Endothelial cell of umbilical vein (primary cell): ENCODE results near the gene DLX3. TPM values are rescaled to one million over a fixed set of nuclear protein-coding genes. Genes with fewer than 3 reads are reported as not detected.

Source experiments
- BruUV-seq: library from RNA; stranded (reverse); fragments of 400-500 nt; replicated peaks from 2 replicates; lab custom pipeline; 2021; lab: Mats Ljungman, UMichigan
- CTCF ChIA-PET: fragments of 300-600, 350-600 bp; sonication (Branson Sonifier 250); formaldehyde crosslinking; loops from one replicate; lab custom pipeline; 2021; ENCODE audit warnings: antibody characterized with exemption, inconsistent platforms; lab: Charles Lee
- POLR2A ChIA-PET: fragments of 300-600, 350-600 bp; sonication (Branson Sonifier 250); formaldehyde crosslinking; loops from one replicate; lab custom pipeline; 2021; ENCODE audit warnings: antibody characterized with exemption, inconsistent platforms; lab: Charles Lee
- DNase-seq: peaks from one replicate; pipeline ENCODE4 v3.0.0-alpha.2; 2011; ENCODE audit warnings: low read depth, low spot score
- FAIRE-seq: peaks from 2 replicates; lab custom pipeline; 2011; peaks lifted over from hg19 to GRCh38; lab: Jason Lieb, UNC
- H2AFZ ChIP-seq: 2 replicates; pipeline ENCODE4 v1.6.0; 2012; ENCODE audit warnings: low read depth, low read length, control low read depth, inconsistent platforms
- H3K27ac ChIP-seq: 2 replicates; pipeline ENCODE4 v1.5.1; 2011; ENCODE audit warnings: low read depth, mild to moderate bottlenecking, control low read depth, low read length, moderate library complexity; ENCODE audit not compliant: insufficient read depth
- H3K27me3 ChIP-seq, 2 experiments: 2 replicates each; pipeline versions ENCODE4 v1.6.0 to v1.6.1; 2011; ENCODE audit warnings: low read length in 2 of 2, mixed read lengths in 1 of 2; ENCODE audit not compliant: control insufficient read depth in 2 of 2, insufficient read depth in 2 of 2
- H3K36me3 ChIP-seq, 2 experiments: 2 replicates in 1 of 2; 3 replicates in 1 of 2; pipeline ENCODE4 v1.5.1; 2011; ENCODE audit warnings: low read length in 2 of 2, mild to moderate bottlenecking in 1 of 2, moderate library complexity in 1 of 2; ENCODE audit not compliant: control insufficient read depth in 2 of 2, insufficient read depth in 2 of 2; ENCODE audit errors: extremely low read depth in 1 of 2
- H3K4me1 ChIP-seq: 3 replicates; pipeline ENCODE4 v1.5.1; 2011; ENCODE audit warnings: mild to moderate bottlenecking, low read length; ENCODE audit not compliant: control insufficient read depth, insufficient read depth; ENCODE audit errors: extremely low read depth
- H3K4me2 ChIP-seq: 2 replicates; pipeline ENCODE4 v1.6.1; 2011; ENCODE audit warnings: low read length, control low read depth, mixed read lengths; ENCODE audit not compliant: insufficient read depth
- H3K4me3 ChIP-seq, 3 experiments: fragments of 200-600 bp in 1 of 3; sonication (generic), shearing (Covaris generic) in 1 of 3; replicated peaks in 1 of 3; 2 replicates each; pipeline ENCODE4 v1.5.1; 2011 to 2016; ENCODE audit warnings: control low read depth in 3 of 3, low read length in 3 of 3, mild to moderate bottlenecking in 2 of 3, inconsistent platforms in 1 of 3, low read depth in 1 of 3, moderate library complexity in 1 of 3; ENCODE audit not compliant: insufficient read depth in 1 of 3
- H3K79me2 ChIP-seq: 2 replicates; pipeline ENCODE4 v1.6.0; 2012; ENCODE audit warnings: low read length, inconsistent platforms; ENCODE audit not compliant: control insufficient read depth, insufficient read depth
- H3K9ac ChIP-seq: replicated peaks from 2 replicates; pipeline ENCODE3; 2011; ENCODE audit warnings: low read length, control low read depth; ENCODE audit not compliant: insufficient read depth; ENCODE audit errors: extremely low read depth
- H3K9me1 ChIP-seq: replicated peaks from 3 replicates; pipeline ENCODE4 v1.6.0; 2011; ENCODE audit warnings: mild to moderate bottlenecking, low read length; ENCODE audit not compliant: control insufficient read depth, insufficient read depth; ENCODE audit errors: extremely low read depth
- H3K9me3 ChIP-seq: replicated peaks from 2 replicates; pipeline ENCODE4 v1.5.1; 2012; ENCODE audit warnings: low read length, inconsistent platforms; ENCODE audit not compliant: control insufficient read depth, insufficient read depth
- H4K20me1 ChIP-seq: replicated peaks from 2 replicates; pipeline ENCODE3; 2011; ENCODE audit warnings: mild to moderate bottlenecking, low read length; ENCODE audit not compliant: control insufficient read depth, insufficient read depth; ENCODE audit errors: extremely low read depth
- EZH2 ChIP-seq: IDR thresholded peaks from 2 replicates; pipeline ENCODE4 v1.6.1; 2012; ENCODE audit warnings: borderline replicate concordance, low read depth, mild to moderate bottlenecking, moderate library complexity, low read length, inconsistent platforms; ENCODE audit not compliant: severe bottlenecking
- FOS ChIP-seq: IDR thresholded peaks from 2 replicates; pipeline ENCODE4 v1.6.1; 2011; ENCODE audit warnings: mild to moderate bottlenecking, low read length, moderate library complexity, borderline replicate concordance; ENCODE audit not compliant: insufficient read depth
- GATA2 ChIP-seq: IDR thresholded peaks from 2 replicates; pipeline ENCODE4 v1.7.0; 2011; ENCODE audit warnings: low read depth, mild to moderate bottlenecking, moderate library complexity, mixed read lengths, low read length; ENCODE audit not compliant: insufficient read length, insufficient read depth
- JUN ChIP-seq: IDR thresholded peaks from 2 replicates; pipeline ENCODE4 v1.6.1; 2011; ENCODE audit warnings: borderline replicate concordance, low read depth; ENCODE audit not compliant: insufficient read length, insufficient read depth
- MAX ChIP-seq: IDR thresholded peaks from 2 replicates; pipeline ENCODE4 v1.6.1; 2011; ENCODE audit not compliant: insufficient read depth, insufficient read length
- MYC ChIP-seq: IDR thresholded peaks from one replicate; pipeline ENCODE4 v1.6.1; 2011; ENCODE audit warnings: mild to moderate bottlenecking, low read depth, low read length
- POLR2A ChIP-seq: IDR thresholded peaks from 2 replicates; pipeline ENCODE4 v1.6.1; 2012; ENCODE audit warnings: low read depth, mild to moderate bottlenecking, control low read depth, low read length
- POLR2AphosphoS5 ChIP-seq: IDR thresholded peaks from 2 replicates; pipeline ENCODE4 v1.6.1; 2012; ENCODE audit warnings: low read depth, mild to moderate bottlenecking, control low read depth, low read length, moderate library complexity; ENCODE audit not compliant: insufficient read depth
- dilution Hi-C: fragments of 300-500 bp; cut with MboI; formaldehyde crosslinking; loops from one replicate; pipeline ENCODE4 v1.15.0; 2019; ENCODE audit warnings: low sequenced_read_pairs; ENCODE audit not compliant: extremely low pct_ligation_motif_present
- intact Hi-C: fragments of 100-400 bp; cut with micrococcal nuclease; formaldehyde crosslinking; loops from one replicate; pipeline ENCODE4 v1.10.0; 2022
- polyA plus RNA-seq, 4 experiments: library from polyadenylated mRNA; depleted of rRNA in 3 of 4; stranded (reverse) in 3 of 4; unstranded in 1 of 4; fragments of >200 nt; gene quantifications; 2 replicates each; pipeline versions ENCODE4 v1.2.1 to v1.2.3, GENCODE V29; 2011 to 2012; ENCODE audit warnings: missing spikeins in 1 of 4
- total RNA-seq: library from RNA; stranded (reverse); gene quantifications from 2 replicates; pipeline ENCODE4 v1.2.3, GENCODE V29; 2021
- TF ChIP-seq, protein P1 (sequence below), 2 donors: IDR thresholded peaks; 1 replicate in 1 of 2; 2 replicates in 1 of 2; pipeline ENCODE4 v1.5.1; 2011; ENCODE audit warnings: low read length in 2 of 2, mild to moderate bottlenecking in 2 of 2, moderate library complexity in 2 of 2, control low read depth in 1 of 2, inconsistent platforms in 1 of 2, low read depth in 1 of 2; ENCODE audit not compliant: insufficient read depth in 1 of 2; ENCODE audit errors: extremely low read depth in 1 of 2

DLX3 gene
- total and polyA plus RNA-seq, 2 donors (not counting 3 experiments of a cell fraction or from before 2014, with no cell fraction given) = not detected

- no peak for FAIRE-seq
- Histone ChIP-seq H3K9ac (no peak overlapping the region), H2AFZ (no peak overlapping the region), H3K27ac (no peak overlapping the region), H3K9me3 (no peaks in the 10 kb centered on the region), H3K4me2 (no peak overlapping the region), H3K9me1 (no peaks in the 10 kb centered on the region), H3K4me3 (no peak overlapping the region), H3K79me2 (no peaks in the 10 kb centered on the region), H3K4me1 (no peaks in the 10 kb centered on the region), H3K27me3 (peaks cover 61 to 65% of the 10 kb centered on the region in 2 experiments), H4K20me1 (no peaks in the 10 kb centered on the region), H3K36me3 (no peaks in the 10 kb centered on the region)
- POLR2A ChIA-PET = no interaction called here
- CTCF ChIA-PET = interaction anchor here (0.8 to 10.5 kb wide), 6 partner anchors 9 to 435 kb away, joined by 3 to 590 read pairs (median 5); no protein-coding TSS in a partner anchor
- intact Hi-C loops = no loop called here
- dilution Hi-C loops = no loop called here
- TF ChIP-seq, protein P1, sequence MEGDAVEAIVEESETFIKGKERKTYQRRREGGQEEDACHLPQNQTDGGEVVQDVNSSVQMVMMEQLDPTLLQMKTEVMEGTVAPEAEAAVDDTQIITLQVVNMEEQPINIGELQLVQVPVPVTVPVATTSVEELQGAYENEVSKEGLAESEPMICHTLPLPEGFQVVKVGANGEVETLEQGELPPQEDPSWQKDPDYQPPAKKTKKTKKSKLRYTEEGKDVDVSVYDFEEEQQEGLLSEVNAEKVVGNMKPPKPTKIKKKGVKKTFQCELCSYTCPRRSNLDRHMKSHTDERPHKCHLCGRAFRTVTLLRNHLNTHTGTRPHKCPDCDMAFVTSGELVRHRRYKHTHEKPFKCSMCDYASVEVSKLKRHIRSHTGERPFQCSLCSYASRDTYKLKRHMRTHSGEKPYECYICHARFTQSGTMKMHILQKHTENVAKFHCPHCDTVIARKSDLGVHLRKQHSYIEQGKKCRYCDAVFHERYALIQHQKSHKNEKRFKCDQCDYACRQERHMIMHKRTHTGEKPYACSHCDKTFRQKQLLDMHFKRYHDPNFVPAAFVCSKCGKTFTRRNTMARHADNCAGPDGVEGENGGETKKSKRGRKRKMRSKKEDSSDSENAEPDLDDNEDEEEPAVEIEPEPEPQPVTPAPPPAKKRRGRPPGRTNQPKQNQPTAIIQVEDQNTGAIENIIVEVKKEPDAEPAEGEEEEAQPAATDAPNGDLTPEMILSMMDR (IDR thresholded peaks at IDR 0.05; ENCODE audit: extremely low read depth in 1 of 2, insufficient read depth in 1 of 2, low read depth in 1 of 2, low read length in 2 of 2) = no peak
- no peak for TF ChIP-seq POLR2A
- TF ChIP-seq POLR2AphosphoS5 = no peak
- TF ChIP-seq MAX = no peak
- TF ChIP-seq GATA2 = no peak
- no peak for TF ChIP-seq FOS
- no peak for TF ChIP-seq EZH2
- no peak for TF ChIP-seq MYC
- no peak for TF ChIP-seq JUN
- BruUV-seq = no TSS peak
- no peak for DNase-seq
Measured at GRCh38 chr17:49992933-49993422, 2.0 kb downstream of the DLX3 start.
